Subcutaneous adipose tissue (tissue), 4 donors: Measurements from ENCODE around the gene UAP1. TPM values are rescaled to one million over a fixed set of nuclear protein-coding genes. Genes with fewer than 3 reads are reported as not detected.

Experiments
- total RNA-seq, 4 donors: library from RNA; depleted of rRNA; stranded (reverse); fragments of >200 nt; gene quantifications; one replicate each; pipeline ENCODE4 v1.1.0, GENCODE V29; 2016
- TF ChIP-seq, protein P1 (sequence below): fragments of 450-650 bp; IDR thresholded peaks from one replicate; pipeline ENCODE4 v1.5.1; 2016; ENCODE audit warnings: low read depth, mild to moderate bottlenecking, control low read depth, antibody characterized with exemption, moderate library complexity

The UAP1 gene
- 100 to 1,000 TPM in 3 of 4 donors, 10 to 100 TPM in 1; 93.8 to 427 (median 206) TPM for total RNA-seq

GRCh38 chr1:162561616-162562469 is at the start of gene UAP1:
Gene UAP1 (plus strand): TSS chr1:162561722. CDS start chr1:162566069, 4,347 bp downstream.
- TF ChIP-seq, protein P1, sequence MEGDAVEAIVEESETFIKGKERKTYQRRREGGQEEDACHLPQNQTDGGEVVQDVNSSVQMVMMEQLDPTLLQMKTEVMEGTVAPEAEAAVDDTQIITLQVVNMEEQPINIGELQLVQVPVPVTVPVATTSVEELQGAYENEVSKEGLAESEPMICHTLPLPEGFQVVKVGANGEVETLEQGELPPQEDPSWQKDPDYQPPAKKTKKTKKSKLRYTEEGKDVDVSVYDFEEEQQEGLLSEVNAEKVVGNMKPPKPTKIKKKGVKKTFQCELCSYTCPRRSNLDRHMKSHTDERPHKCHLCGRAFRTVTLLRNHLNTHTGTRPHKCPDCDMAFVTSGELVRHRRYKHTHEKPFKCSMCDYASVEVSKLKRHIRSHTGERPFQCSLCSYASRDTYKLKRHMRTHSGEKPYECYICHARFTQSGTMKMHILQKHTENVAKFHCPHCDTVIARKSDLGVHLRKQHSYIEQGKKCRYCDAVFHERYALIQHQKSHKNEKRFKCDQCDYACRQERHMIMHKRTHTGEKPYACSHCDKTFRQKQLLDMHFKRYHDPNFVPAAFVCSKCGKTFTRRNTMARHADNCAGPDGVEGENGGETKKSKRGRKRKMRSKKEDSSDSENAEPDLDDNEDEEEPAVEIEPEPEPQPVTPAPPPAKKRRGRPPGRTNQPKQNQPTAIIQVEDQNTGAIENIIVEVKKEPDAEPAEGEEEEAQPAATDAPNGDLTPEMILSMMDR: no peak

- TF ChIP-seq, protein P1: no peak
Observed at GRCh38 chr1:162527314-162527713, 34.2 kb upstream of the UAP1 start.

DNA sequence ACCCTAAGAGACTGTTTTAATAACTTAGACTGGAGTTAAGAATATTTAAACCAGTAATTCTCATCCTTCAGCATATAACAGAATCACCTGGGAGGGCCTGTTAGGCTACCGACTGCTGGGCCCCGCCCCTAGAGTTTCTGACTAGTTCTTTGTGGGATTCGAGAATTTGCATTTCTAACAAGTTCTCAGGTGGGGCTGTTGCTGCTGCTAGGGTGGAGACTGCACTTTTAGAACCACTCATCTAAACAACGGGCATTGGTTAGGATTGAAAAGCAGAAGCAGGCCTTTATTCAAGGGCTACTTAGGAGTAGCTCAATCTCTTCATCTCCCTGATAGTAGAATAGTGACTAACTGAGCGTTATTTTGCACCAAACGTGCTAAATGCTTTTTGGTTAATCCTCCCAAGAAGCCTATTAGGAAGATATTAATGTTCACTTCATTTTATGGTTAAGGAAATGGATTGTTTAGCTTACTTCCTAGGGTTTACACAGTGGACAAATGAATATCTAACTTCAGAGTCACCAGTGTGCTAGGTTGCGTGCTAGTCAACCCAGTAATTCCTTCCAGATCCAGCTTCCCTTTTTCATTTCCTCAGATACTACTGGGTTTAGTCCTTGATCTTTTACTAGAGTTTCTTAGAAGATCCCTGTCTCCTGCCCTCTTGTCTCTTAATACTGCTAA is 31.1 kb upstream of the UAP1 start:
- TF ChIP-seq, protein P1: no peak

- TF ChIP-seq, protein P1: no peak
Observed at GRCh38 chr1:162530988-162531319, 30.6 kb upstream of the UAP1 start.

- TF ChIP-seq, protein P1: no peak
Observed at GRCh38 chr1:162535501-162535900, 26.0 kb upstream of the UAP1 start.

GRCh38 chr1:162536511-162536910 is 25.0 kb upstream of the UAP1 start:
- TF ChIP-seq, protein P1: no peak

GRCh38 chr1:162537216-162537615 is 24.3 kb upstream of the UAP1 start:
- TF ChIP-seq, protein P1: no peak
